GM20000 (cell line): Measurements from ENCODE around the gene FBXO28.

Source experiments
- DNase-seq: peaks from one replicate; pipeline ENCODE4 v3.0.0; 2012; ENCODE audit warnings: low spot score
- TF ChIP-seq, protein P1 (sequence below): IDR thresholded peaks from 2 replicates; pipeline ENCODE4 v1.5.1; 2012; ENCODE audit warnings: mild to moderate bottlenecking, control low read depth; ENCODE audit errors: extremely low read depth, missing control alignments

Gene FBXO28

GRCh38 chr1:224196813-224197600 lies 83.1 kb downstream of the FBXO28 start:
- DNase-seq = no peak
- TF ChIP-seq, protein P1, sequence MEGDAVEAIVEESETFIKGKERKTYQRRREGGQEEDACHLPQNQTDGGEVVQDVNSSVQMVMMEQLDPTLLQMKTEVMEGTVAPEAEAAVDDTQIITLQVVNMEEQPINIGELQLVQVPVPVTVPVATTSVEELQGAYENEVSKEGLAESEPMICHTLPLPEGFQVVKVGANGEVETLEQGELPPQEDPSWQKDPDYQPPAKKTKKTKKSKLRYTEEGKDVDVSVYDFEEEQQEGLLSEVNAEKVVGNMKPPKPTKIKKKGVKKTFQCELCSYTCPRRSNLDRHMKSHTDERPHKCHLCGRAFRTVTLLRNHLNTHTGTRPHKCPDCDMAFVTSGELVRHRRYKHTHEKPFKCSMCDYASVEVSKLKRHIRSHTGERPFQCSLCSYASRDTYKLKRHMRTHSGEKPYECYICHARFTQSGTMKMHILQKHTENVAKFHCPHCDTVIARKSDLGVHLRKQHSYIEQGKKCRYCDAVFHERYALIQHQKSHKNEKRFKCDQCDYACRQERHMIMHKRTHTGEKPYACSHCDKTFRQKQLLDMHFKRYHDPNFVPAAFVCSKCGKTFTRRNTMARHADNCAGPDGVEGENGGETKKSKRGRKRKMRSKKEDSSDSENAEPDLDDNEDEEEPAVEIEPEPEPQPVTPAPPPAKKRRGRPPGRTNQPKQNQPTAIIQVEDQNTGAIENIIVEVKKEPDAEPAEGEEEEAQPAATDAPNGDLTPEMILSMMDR = no peak

GRCh38 chr1:224198572-224198971 lies 84.7 kb downstream of the FBXO28 start:
- no peak for DNase-seq
- TF ChIP-seq, protein P1 = no peak

DNA sequence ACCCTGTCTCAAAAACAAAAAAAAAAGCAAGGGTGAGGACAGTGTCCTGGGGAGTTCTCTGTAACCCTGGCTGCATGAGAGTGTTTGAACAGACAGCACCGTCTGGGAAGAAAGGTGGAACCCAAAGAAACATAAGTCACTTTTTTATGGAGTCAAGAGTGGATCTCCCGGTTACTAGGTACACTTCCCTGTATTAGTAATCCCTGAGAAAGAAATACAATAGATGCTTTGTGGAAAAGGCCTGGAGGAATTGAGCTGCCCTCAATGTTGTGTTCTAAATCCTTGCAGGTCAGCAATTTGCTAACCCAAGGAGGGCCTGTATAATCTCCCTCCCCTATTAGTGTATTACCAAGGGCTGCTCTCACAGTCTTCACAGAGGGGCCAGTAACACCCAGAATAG lies 85.8 kb downstream of the FBXO28 start:
- no peak for DNase-seq
- TF ChIP-seq, protein P1 = no peak

- no peak for DNase-seq
- TF ChIP-seq, protein P1 = no peak
Observed at GRCh38 chr1:224201383-224201782, 87.5 kb downstream of the FBXO28 start.

DNA sequence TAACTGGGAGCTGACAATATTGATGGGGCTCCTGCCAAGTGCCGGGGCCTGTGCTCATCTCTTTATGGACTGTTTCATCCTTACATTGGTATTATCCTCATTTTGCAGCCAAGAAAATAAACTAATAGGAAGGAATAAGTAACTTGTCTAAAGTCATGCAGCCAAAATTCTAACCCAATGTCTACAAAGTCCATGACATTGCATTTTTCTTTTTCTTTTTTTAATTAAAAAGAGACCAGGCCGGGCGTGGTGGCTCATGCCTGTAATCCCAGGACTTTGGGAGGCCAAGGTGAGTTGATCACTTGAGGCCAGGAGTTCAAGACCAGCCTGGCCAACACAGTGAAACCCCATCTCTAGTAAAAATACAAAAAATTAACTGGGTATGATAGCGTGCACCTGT lies 87.9 kb downstream of the FBXO28 start:
- TF ChIP-seq, protein P1 = no peak
- no peak for DNase-seq

DNA sequence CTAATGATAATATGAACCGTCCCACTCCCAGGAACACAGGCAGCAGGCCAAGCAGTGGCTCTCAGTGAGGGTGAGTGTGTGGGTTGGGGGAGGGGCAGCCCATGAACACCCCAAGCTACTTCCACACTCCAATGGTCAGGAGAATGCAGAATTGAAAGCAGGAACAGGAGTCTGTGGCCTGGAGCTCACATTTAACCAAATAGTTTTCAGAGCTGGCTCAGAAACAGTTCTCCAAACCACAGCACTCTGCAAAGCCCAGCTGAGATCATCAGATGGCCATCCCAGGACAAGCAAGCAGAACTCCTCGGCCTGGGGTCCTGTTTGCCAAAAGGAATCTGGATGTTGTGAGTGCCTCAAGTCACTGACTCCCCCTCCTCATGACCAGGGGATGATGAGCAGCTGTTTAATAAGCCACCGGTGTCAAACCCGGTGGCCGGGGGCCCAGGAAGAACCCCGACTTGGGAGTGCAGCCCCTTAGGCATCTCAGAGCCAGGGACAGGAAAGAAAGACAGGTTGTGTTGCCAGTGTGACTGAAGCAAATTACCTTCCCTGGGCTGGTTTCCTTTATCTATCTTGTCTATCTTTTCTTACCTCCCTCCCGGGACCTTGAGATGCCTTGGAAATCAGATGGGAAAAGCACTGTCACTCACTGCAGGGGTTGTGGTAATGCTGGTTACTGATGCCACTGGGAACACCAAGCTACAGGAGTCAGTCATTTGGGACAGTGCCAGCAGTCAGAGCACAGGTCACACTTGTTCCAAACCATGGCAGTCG lies 89.5 kb downstream of the FBXO28 start:
- DNase-seq = peak; percentile 24

More for the DNA sequence above, 89.5 kb downstream of the FBXO28 start:
- TF ChIP-seq, protein P1 = no peak
